Measurements from ENCODE around the gene BPIFB3. TPM values are rescaled to one million over a fixed set of nuclear protein-coding genes. Genes with fewer than 3 reads are reported as not detected.
"Not testable (repeated sequence)": the region's sequence is repeated elsewhere in the genome, so short reads cannot be mapped to it uniquely, and the experiment has no call there.

Gene BPIFB3
- total RNA-seq, 2 donors from 2014 or later, result not detected

GRCh38 chr20:33086052-33086722 lies 32.5 kb downstream of the BPIFB3 start:
- no peak for DNase-seq (ENCODE audit: low spot score in 2 of 2)
- ATAC-seq, result no peak
- H3K27ac Mint-ChIP-seq, result no peak overlapping the region
- no peaks in the 10 kb centered on the region for H3K9me3 Mint-ChIP-seq
- H3K36me3 Mint-ChIP-seq, result no peaks in the 10 kb centered on the region

GRCh38 chr20:33091147-33091546 lies 37.4 kb downstream of the BPIFB3 start:
- H3K9me3 Mint-ChIP-seq, result peaks cover 5 to 6% of the 10 kb centered on the region in 2 donors
- no peaks in the 10 kb centered on the region for H3K36me3 Mint-ChIP-seq
- DNase-seq (ENCODE audit: low spot score in 2 of 2), result no peak
- no peak for ATAC-seq
- no peak overlapping the region for H3K27ac Mint-ChIP-seq

GRCh38 chr20:33091693-33092092 lies 38.0 kb downstream of the BPIFB3 start:
- Mint-ChIP-seq H3K9me3 (peaks cover 5 to 6% of the 10 kb centered on the region in 2 donors), H3K36me3 (no peaks in the 10 kb centered on the region), H3K27ac (no peak overlapping the region)
- DNase-seq (ENCODE audit: low spot score in 2 of 2) (no peak), ATAC-seq (no peak)

GRCh38 chr20:33092361-33092760 lies 38.7 kb downstream of the BPIFB3 start:
- Mint-ChIP-seq H3K27ac (no peak overlapping the region), H3K36me3 (no peaks in the 10 kb centered on the region), H3K9me3 (peaks cover 5 to 6% of the 10 kb centered on the region in 2 donors)
- ATAC-seq (no peak), DNase-seq (ENCODE audit: low spot score in 2 of 2) (no peak)

- DNase-seq (ENCODE audit: low spot score in 2 of 2) (no peak), ATAC-seq (no peak)
- H3K36me3 Mint-ChIP-seq, result no peaks in the 10 kb centered on the region
- no peak overlapping the region for H3K27ac Mint-ChIP-seq
- peaks cover 5 to 6% of the 10 kb centered on the region in 2 donors for H3K9me3 Mint-ChIP-seq
Observed at GRCh38 chr20:33093074-33093473, 39.4 kb downstream of the BPIFB3 start.

GRCh38 chr20:33093582-33093981 lies 39.9 kb downstream of the BPIFB3 start:
- H3K27ac Mint-ChIP-seq, result no peak overlapping the region

GRCh38 chr20:33095249-33095648 lies 41.5 kb downstream of the BPIFB3 start:
- Mint-ChIP-seq H3K9me3 (peaks cover 5 to 6% of the 10 kb centered on the region in 2 donors), H3K36me3 (no peaks in the 10 kb centered on the region), H3K27ac (no peak overlapping the region)
- ATAC-seq (no peak), DNase-seq (ENCODE audit: low spot score in 2 of 2) (no peak)

More at GRCh38 chr20:33093582-33093981, 39.9 kb downstream of the BPIFB3 start:
- ATAC-seq, result no peak
- peaks cover 5 to 6% of the 10 kb centered on the region in 2 donors for H3K9me3 Mint-ChIP-seq
- H3K36me3 Mint-ChIP-seq, result no peaks in the 10 kb centered on the region
- no peak for DNase-seq (ENCODE audit: low spot score in 2 of 2)

GRCh38 chr20:33095902-33096584 lies 42.3 kb downstream of the BPIFB3 start:
- H3K36me3 Mint-ChIP-seq, H3K27ac Mint-ChIP-seq, H3K9me3 Mint-ChIP-seq: not testable (repeated sequence)
- DNase-seq (ENCODE audit: low spot score in 2 of 2), result peak in 1 of 2 donors; percentile 36
- peak; percentile 71 to 76 for ATAC-seq

- no peaks in the 10 kb centered on the region for H3K36me3 Mint-ChIP-seq
- ATAC-seq, result no peak
- H3K27ac Mint-ChIP-seq, result no peak overlapping the region
- DNase-seq (ENCODE audit: low spot score in 2 of 2), result no peak
- peaks cover 5 to 6% of the 10 kb centered on the region in 2 donors for H3K9me3 Mint-ChIP-seq
Observed at GRCh38 chr20:33097001-33097400, 43.3 kb downstream of the BPIFB3 start.

- H3K9me3 Mint-ChIP-seq, result no peaks in the 10 kb centered on the region
- no peak for DNase-seq (ENCODE audit: low spot score in 2 of 2)
- no peak overlapping the region for H3K27ac Mint-ChIP-seq
- no peaks in the 10 kb centered on the region for H3K36me3 Mint-ChIP-seq
- ATAC-seq, result no peak
Observed at GRCh38 chr20:33099843-33100538, 46.3 kb downstream of the BPIFB3 start.

GRCh38 chr20:33103556-33103955 lies 49.9 kb downstream of the BPIFB3 start:
- H3K27ac Mint-ChIP-seq, result no peak overlapping the region
- ATAC-seq, result no peak
- no peaks in the 10 kb centered on the region for H3K9me3 Mint-ChIP-seq
- no peak for DNase-seq (ENCODE audit: low spot score in 2 of 2)
- H3K36me3 Mint-ChIP-seq, result no peaks in the 10 kb centered on the region

- no peak for ATAC-seq
- no peaks in the 10 kb centered on the region for H3K9me3 Mint-ChIP-seq
- DNase-seq (ENCODE audit: low spot score in 2 of 2), result no peak
- H3K36me3 Mint-ChIP-seq, result no peaks in the 10 kb centered on the region
- H3K27ac Mint-ChIP-seq, result no peak overlapping the region
Observed at GRCh38 chr20:33104336-33104735, 50.6 kb downstream of the BPIFB3 start.

- Mint-ChIP-seq H3K36me3 (no peaks in the 10 kb centered on the region), H3K27ac (no peak overlapping the region), H3K9me3 (no peaks in the 10 kb centered on the region)
- no peak for ATAC-seq
- DNase-seq (ENCODE audit: low spot score in 2 of 2), result no peak
Observed at GRCh38 chr20:33105316-33105924, 51.7 kb downstream of the BPIFB3 start.

- not testable (repeated sequence) for DNase-seq (ENCODE audit: low spot score in 2 of 2); ATAC-seq; H3K27ac Mint-ChIP-seq; H3K36me3 Mint-ChIP-seq; H3K9me3 Mint-ChIP-seq
Observed at GRCh38 chr20:33106058-33106620, 52.4 kb downstream of the BPIFB3 start.

GRCh38 chr20:33108661-33109060 lies 55.0 kb downstream of the BPIFB3 start:
- no peak overlapping the region for H3K27ac Mint-ChIP-seq
- no peak for DNase-seq (ENCODE audit: low spot score in 2 of 2)
- no peaks in the 10 kb centered on the region for H3K36me3 Mint-ChIP-seq
- no peaks in the 10 kb centered on the region for H3K9me3 Mint-ChIP-seq
- ATAC-seq, result no peak

GRCh38 chr20:33110147-33110825 lies 56.6 kb downstream of the BPIFB3 start:
- ATAC-seq (no peak), DNase-seq (ENCODE audit: low spot score in 2 of 2) (no peak)
- no peak overlapping the region for H3K27ac Mint-ChIP-seq
- H3K9me3 Mint-ChIP-seq, result no peaks in the 10 kb centered on the region
- H3K36me3 Mint-ChIP-seq, result peaks cover 0 to 4% of the 10 kb centered on the region in 2 donors
